Left ventricle myocardium inferior (tissue), 1 donor: ENCODE measurements around the gene NCEH1. TPM values are rescaled to one million over a fixed set of nuclear protein-coding genes. Genes with fewer than 3 reads are reported as not detected.

ENCODE experiments used
- DNase-seq: peaks from one replicate; pipeline ENCODE4 v3.0.0-alpha.2; 2020
- H3K27ac ChIP-seq: fragments of 200-600 bp; replicated peaks from 2 replicates; pipeline ENCODE4 v1.8.0; 2021
- H3K27me3 ChIP-seq: fragments of 200-600 bp; 2 replicates; pipeline ENCODE4 v1.8.0; 2021; ENCODE audit warnings: low read depth
- H3K36me3 ChIP-seq: fragments of 200-600 bp; 2 replicates; pipeline ENCODE4 v1.8.0; 2021
- H3K4me1 ChIP-seq: fragments of 200-600 bp; 2 replicates; pipeline ENCODE4 v1.8.0; 2021
- H3K4me3 ChIP-seq: fragments of 200-600 bp; 2 replicates; pipeline ENCODE4 v1.8.0; 2021; ENCODE audit warnings: mild to moderate bottlenecking, moderate library complexity
- H3K9me3 ChIP-seq: fragments of 200-600 bp; replicated peaks from 2 replicates; pipeline ENCODE4 v1.8.0; 2021
- intact Hi-C: fragments of 100-400 bp; cut with micrococcal nuclease; formaldehyde crosslinking; loops from one replicate; pipeline ENCODE4 v1.11.0; 2022
- total RNA-seq: library from RNA; stranded (reverse); fragmentation: NEBNext Ultra II Directional; extraction: Animal tissue kit (Norgen Biotek cat#: 25700); gene quantifications from one replicate; pipeline ENCODE4 v1.2.1, GENCODE V29; 2021
- TF ChIP-seq, protein P1 (sequence below): fragments of 200-600 bp; IDR thresholded peaks from 2 replicates; pipeline ENCODE4 v1.8.0; 2021; ENCODE audit warnings: antibody characterized with exemption, mild to moderate bottlenecking, borderline replicate concordance
- donor health status: DM: no; HTN: yes; CAD: no; lungs with severe emphysema.

The NCEH1 gene
- total RNA-seq, 1 donor from 2014 or later: 58.6 TPM

DNA sequence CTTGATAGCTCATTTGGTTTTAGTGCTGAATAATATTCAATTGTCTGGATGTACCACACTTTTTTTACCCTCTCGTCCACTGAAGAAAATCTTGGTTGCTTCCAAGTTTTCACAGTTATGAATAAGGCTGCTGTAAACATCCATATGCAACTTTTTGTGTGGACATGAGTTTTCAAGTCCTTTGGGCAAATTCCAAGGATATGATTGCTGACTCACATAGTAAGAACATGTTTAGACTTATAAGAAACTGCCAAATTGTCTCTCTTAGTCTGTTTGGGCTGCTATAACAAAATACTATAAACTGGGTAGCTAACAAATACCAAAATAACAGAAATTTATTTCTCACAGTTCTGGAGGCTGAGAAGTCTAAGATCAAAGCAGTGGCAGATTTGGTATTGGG lies 128.2 kb downstream of the NCEH1 start:
- DNase-seq: no peak
- Histone ChIP-seq H3K9me3 (no peaks in the 10 kb centered on the region), H3K27me3 (no peaks in the 10 kb centered on the region), H3K4me1 (peaks cover 52% of the 10 kb centered on the region), H3K4me3 (no peak overlapping the region), H3K36me3 (no peaks in the 10 kb centered on the region), H3K27ac (no peak overlapping the region)
- intact Hi-C loops: no loop called here
- TF ChIP-seq, protein P1, sequence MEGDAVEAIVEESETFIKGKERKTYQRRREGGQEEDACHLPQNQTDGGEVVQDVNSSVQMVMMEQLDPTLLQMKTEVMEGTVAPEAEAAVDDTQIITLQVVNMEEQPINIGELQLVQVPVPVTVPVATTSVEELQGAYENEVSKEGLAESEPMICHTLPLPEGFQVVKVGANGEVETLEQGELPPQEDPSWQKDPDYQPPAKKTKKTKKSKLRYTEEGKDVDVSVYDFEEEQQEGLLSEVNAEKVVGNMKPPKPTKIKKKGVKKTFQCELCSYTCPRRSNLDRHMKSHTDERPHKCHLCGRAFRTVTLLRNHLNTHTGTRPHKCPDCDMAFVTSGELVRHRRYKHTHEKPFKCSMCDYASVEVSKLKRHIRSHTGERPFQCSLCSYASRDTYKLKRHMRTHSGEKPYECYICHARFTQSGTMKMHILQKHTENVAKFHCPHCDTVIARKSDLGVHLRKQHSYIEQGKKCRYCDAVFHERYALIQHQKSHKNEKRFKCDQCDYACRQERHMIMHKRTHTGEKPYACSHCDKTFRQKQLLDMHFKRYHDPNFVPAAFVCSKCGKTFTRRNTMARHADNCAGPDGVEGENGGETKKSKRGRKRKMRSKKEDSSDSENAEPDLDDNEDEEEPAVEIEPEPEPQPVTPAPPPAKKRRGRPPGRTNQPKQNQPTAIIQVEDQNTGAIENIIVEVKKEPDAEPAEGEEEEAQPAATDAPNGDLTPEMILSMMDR: no peak

DNA sequence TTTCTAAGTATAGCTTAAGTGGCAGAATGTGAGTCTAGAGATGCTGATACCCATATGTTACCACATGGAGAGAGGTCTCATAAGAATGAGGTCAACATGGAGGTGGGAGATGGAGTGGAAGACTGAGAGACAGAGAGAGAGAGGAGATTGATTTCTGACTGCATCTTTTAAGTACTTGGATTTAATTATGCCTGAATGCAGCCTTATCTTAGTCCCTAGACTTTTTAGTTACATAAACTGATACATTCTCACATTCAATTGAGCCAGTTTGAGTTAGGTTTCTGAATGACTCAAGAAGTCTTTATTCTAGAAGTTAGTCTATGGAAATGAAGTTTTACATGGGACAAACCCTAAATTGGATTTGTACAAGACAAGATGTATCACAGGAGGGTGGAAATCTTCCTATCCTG lies 129.1 kb downstream of the NCEH1 start:
- TF ChIP-seq, protein P1: no peak
- Histone ChIP-seq H3K4me1 (peaks cover 44% of the 10 kb centered on the region), H3K36me3 (no peaks in the 10 kb centered on the region), H3K27ac (peak overlapping the region; percentile 71), H3K4me3 (no peak overlapping the region), H3K9me3 (no peaks in the 10 kb centered on the region), H3K27me3 (no peaks in the 10 kb centered on the region)
- DNase-seq: no peak
- intact Hi-C loops: no loop called here

DNA sequence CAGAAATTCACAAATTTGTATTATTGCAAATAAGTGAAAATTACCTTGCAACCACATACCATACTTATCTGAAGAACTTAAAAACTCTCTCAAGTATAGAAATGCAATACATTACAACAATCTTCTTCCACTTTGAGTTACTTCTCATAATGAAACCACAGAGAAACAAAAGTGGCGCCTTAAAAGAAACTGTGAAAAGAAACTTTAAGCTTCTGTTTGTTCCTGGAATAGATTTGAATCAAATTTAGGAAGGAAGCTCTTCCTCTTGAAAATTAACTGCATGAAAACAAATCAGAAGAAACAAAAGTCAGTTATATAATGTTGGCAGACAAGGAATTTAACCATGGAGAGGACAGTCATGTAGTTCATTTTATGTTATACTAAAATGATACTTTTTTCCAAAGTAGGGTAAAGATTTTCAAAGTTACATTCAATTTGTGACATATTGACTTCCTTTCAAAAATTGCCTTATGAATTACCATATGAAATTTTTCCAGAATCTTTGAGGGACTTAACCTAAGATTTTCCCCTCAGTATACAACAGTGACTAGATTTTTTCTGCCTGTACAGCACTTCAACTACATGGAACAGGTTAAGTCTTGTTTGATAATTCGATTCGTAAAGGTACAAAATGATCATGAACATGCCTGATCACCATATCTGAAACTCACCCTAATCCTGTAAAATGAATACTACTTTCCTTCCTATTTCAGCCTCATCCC lies 130.0 kb downstream of the NCEH1 start:
- H3K27ac ChIP-seq: peak overlapping the region; percentile 71
- H3K4me3 ChIP-seq: no peak overlapping the region
- TF ChIP-seq, protein P1: no peak

More for the DNA sequence above, 130.0 kb downstream of the NCEH1 start:
- DNase-seq: no peak
- H3K27me3 ChIP-seq: no peaks in the 10 kb centered on the region
- intact Hi-C loops: no loop called here
- no peaks in the 10 kb centered on the region for H3K36me3 ChIP-seq
- H3K9me3 ChIP-seq: no peaks in the 10 kb centered on the region
- H3K4me1 ChIP-seq: peaks cover 35% of the 10 kb centered on the region

Other genes starting within 250 kb of the NCEH1 start
- gene TNFSF10, start 187.6 kb downstream of the NCEH1 start, total RNA-seq: 12.6 TPM
- gene ECT2, start 39.7 kb upstream of the NCEH1 start, total RNA-seq: 4.8 TPM